NCI-H2107 treated with DMSO at 0.1 percent for 48 hours (cell line): ENCODE measurements around the gene SH3RF3.

Experiments
- DNase-seq: peaks from one replicate; lab custom pipeline; 2025; ENCODE audit not compliant: unreplicated experiment; lab: John Stamatoyannopoulos, UW

The SH3RF3 gene

DNA sequence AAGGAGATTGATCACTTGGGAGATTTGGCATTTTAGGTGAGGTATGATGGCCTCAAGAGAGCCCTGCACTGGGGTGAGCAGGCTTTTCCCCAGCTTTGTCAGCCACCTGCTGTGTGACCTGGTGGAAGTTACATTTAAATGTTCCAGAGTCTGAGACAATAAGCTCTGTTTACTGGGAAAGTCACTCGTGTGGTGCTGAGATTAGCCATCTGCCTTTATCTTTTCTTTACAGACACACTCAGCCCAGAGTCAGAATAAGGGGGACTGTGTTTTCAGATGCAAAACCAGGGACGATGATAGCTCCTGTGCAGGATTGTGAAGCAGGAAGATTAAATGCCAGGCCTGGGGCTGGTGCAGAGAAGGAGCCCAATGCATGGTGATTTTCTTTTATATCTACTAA, 47.9 kb downstream of the SH3RF3 start:
- no peak for DNase-seq

DNA sequence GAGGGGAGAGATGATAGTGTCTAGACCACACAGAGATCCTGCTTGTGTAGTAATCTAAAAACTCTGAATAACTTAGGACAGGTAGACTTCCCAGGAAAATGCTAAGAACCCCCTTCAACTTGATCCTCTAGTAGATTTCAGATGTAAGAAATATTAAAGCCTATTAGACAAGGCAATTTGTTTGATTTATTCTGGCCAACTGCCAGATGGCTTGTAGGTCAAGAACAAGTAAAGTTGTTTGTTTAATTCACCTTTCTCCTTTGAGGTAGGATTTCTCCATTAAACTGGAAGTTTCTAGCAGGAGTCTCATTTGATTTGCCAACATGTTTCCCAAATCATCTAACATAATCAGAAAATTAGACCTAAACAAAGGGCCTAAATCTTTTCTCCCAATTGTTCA, 48.6 kb downstream of the SH3RF3 start:
- no peak for DNase-seq

DNA sequence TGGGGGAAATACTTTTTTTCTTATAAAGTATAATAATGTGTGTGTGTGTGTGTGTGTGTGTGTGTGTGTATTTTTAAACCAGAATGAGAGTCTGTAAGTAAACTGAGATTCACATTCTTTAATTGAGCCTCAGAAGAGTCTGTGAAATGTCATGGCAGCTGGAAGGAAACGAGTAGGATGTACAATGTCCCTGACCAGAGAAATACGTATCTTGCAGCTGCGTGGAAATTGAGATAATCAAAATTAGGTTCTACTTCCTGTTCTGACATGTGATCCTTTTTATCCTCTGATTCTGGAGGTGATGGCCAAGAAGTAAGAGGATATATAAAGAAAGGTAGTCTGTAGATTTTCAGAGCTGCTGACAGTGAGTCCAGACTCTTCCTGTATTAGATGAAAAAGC, 50.0 kb downstream of the SH3RF3 start:
- DNase-seq = no peak

DNA sequence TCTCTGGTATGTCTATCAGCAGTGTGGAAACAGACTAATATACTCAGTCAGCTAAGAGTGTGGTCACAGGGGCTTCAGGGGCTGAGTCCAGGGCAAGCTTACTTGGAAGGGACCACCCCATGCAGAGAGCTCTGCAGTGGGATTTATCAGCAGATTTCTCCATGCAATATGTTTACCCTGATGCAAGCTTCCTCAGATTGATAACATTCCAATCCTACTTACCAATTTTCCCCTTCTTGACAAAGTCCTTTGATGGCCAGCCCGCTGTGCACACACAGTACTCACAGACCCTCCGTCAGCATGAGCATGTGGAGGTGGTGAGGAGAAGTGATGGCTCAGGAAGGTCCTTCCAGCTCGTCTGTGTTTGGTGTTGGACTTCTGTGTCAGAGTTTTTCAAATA, 51.8 kb downstream of the SH3RF3 start:
- DNase-seq = no peak

DNA sequence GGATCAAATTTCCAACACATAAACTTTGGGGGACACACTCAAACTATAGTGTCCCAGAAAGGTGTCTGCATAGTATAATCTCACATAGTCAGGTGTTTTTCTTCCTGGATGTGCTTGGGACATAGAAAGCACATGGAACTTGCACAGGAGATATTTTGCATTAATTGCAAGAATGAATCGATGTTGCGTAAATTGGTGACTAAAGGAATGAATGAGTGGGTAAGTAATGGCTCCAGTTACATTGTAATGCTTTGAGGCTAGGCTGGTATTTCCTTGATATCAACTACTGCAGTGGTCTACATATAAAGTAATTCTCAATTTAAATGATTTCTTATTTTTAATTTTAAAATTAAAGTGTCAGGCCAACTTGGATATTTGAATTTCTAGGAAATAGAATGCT, 53.4 kb downstream of the SH3RF3 start:
- DNase-seq = no peak

DNA sequence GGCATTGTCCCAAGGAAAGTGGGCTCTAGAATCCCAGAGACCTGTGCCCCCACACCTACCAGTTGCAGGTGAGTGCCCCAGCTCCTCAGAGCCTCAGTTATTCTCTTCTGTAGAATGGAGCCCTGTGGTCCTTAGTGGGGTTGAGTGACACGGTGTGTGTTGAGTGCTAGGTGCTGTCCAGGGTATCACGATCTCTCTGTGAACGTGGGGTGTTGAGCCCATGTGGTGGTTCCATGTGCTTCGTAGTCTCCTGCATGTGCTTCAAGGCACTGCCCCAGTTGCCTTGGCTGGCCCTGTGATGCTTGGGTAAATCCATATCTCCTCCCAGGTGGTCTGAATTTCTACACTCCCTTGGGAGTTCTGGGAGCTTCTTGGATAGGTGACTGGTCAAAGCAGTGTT, 54.9 kb downstream of the SH3RF3 start:
- DNase-seq = no peak

DNA sequence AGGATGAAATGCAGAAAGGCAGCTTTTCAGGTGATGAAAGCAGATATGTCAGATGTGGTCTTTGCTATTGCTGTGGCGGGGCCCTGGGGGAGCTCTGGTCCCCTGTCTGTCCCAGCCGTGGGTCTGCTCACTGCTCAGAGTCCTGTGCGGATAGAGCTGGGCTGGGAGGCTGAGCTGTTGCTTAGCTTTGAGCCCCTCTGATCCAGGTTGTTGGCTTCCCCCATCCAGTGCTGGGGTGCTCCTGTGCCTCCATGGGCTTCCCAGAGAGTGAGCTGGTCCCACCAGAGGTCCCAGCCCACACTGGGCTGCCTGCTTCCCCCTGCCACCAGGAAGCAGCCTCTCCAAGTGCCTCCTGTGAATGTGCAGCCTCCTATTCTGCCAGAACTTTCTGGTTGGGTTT, 55.4 kb downstream of the SH3RF3 start:
- DNase-seq = no peak

DNA sequence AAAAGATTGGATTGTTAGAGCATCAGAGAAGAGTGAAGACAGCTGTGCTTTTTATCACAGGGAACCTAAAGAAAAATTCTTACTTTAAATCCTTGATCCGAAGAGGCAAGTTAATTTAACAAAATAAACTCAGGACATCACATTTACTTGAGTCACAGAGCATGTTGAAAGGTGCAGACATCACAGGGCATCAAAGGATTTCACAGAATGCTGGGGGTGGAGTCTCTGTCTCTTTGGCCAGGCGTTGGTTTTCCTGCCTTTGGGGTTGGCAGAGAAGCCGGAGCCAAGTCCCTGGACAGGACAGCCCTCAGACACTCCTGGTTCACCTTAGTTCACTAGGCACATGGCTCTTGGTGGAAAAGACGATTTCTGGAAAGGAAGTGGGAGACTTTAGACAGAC, 56.3 kb downstream of the SH3RF3 start:
- DNase-seq = no peak

DNA sequence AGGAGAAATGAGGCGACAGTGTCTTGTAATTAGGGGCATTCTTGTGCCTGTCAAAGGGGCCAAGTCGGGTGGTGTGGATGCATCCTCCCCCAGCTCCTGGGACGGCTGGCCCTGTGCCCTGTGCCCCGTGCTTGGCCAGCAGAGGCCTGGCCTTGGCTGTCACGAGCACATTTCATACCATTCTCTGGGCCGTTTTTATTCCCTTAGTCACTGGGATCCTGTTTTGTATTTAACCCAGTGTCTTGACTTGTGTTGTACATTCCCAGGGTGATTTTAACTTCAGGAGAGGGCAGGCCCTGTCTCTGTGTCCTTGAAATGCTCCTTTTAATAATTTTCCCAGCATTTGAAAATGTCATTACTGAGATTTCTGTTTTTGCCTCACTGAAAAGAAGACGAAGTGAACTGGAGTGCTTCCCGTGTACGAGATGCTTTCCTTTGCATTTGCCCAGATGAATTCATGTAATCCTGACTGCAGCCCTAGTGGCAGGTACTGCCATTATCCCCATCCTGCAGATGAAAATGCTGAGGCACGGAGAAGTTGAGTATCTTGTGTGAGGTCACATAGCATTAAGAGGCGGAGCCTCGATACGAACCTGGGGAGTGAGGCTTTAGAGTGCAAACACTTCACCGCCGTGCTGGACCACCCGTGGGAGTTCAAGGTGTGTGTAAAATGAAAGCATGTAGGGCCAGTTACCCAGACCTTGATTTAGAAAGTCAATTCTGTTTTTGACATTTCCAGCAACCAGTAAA, 57.0 kb downstream of the SH3RF3 start:
- no peak for DNase-seq

DNA sequence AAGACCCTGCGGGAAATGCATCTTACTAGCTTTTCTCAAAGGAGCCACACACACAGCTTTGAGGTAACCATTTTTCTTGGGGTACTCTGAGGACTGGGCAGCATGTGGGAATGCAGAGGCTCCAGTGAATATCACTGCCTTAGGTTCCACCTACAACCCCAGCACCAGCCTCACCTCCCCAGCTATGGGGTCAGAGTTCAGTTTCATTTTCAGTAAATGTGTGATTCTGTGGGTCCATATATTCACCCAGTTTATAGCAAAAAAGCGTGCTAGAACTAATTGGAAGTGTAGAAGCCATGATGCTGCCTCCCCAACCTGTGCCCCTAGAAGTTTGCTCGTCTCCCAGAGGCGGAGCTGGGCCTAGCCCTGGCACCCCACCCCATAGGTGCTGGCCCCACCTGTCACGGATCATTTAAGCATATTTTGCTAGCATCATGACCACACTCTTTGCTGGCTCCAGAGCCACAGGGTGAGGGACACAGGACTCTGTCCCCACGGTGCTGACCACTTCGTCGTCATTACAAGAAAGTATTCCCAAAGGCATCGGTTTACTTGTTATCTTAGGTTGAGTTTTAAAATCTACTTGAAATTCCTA, 57.7 kb downstream of the SH3RF3 start:
- DNase-seq = no peak

DNA sequence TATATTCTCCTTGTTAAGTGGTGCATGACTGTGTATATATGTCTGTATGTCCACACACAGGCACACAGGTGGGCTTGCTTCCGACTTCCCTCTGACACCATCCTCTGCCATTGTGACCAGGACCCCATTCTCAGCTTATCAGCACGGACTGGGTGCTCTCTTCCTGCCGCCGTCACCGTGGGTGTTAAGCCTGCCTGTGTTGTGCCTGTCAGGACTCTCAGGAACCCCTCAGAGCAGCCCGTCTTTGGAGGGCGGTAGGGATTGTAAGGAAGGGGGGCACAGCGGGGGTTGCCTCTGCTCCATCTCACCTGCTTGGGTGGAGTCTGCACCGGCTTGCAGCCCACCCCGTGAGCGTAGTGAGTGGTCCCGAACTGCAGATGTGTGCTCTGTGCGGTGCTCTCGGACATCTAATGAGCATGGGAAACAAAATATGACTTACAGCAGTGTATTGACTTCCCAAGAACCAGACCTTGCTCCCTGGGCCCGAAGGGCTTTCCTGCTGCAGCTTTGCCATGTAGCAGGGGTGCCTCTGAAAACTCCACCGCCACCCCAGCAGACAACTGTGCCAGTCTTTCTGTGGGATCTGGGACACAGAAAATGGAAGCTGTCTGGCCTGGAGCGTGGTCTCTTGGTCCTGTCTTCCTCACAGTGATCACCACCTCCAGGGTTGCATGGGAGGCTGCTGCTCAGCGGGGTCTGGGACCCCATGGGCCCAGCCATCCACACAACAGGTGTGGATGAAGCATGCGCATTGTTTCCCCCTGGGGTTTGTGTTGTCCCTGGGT, 58.9 kb downstream of the SH3RF3 start:
- DNase-seq = no peak

DNA sequence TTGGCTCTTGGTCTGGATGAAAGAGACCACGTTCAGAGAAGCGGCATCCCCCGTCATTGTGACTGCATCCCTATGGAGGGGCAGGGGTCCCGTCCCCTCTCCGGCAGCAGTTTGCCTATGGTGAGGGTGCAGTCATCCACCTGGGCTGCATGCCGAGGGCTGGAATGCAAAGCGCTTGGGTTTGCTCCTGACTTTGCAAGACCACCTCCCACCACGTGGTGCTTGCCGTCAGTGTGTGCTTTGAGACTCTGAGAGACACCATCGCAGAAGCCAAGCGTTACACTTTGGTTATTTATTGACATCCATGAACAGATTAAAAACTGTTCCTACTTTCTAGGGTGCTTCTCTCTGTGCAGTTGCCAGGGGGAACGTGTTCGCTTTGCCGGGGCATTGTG, 59.5 kb downstream of the SH3RF3 start:
- no peak for DNase-seq

DNA sequence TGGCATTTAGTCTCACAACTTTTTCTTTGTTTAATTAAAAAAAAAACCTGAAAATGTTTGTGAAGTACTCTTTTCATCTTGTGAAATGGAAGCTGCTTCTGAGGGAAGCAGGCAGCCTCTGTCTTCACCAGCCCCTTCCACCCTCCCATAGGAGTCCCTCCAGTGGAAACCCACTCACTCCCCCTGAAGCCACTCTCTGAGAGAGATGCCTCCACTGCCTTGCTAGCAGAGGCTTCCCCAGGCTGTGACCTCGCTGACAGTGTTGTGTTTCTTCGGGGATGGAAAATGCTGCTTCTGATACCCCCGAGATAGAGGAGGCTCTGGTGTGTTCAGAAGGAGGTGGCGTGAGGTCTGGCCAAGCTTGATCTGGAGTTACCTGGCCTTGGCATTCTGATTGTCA, 59.9 kb downstream of the SH3RF3 start:
- no peak for DNase-seq

DNA sequence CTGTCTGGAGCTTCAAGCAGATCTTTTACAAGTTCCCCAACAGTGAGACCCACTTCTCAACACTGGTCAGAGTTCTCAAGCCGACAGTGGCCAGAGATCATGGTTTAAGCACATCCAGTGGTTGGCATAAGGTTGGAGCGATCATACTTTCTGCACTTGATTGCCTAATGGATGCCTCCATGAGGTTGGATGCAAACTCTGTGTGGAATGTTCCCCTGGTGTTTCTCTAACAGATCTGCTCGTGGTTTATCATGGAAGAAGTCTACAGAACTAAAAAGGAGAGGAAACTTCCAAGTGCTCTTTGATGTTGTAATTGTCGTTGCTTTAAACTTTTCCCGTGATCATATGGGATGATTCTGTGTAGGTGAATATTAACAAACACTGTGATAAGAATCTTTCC, 60.7 kb downstream of the SH3RF3 start:
- DNase-seq = no peak

DNA sequence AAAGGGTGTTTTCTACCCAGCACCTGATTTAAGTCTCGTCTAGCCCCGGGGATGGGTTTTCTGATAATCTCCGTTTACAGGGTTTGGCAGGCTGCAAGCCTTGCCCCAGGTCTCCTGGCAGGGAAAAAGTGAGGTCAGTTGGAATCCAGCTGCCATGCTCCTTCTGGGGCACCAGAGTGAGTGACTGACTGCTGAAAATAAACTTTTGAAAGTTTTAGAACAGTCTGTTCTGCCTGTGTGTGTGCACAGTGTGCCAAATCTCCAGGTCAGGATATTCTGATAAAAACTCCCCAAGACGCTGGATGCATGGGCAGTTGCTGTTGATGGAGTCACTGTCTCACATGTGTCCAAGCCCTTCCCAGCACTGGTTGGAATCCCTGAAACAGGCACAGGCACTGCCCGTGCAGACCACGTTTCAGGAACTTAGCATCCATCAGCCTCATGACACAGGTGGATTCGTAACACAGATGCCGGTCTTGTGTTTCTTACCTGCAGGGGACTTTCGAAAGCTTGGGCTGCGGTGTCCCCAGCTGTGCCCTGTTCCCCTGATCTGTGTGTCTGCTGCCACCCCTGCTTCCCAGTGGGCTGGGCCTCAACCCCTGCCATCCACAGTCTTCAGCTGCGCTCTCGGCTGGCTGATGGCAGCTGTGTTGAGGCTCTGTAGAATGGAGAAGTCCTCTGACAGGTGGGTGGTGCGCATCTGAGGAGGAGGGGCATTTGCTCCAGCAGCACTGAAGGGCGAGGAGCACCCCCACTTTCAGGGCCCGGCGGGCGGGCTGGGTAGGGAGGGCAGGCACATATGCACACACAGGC, 65.0 kb downstream of the SH3RF3 start:
- no peak for DNase-seq

DNA sequence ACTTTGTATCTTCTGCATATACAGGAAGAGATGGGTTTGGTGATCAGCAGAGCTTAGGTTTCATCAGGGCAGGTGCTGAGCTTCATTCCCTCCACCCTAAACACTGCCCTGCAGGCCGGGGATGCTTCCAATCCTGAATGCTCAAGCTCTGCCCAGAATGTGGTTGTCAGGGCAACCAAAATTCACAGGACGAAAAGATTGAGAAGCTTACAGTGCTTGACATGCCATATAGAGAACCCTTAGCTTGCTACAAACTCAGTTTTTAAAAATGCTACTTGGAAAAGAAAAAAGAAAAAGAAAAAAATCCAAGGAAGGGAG, 65.6 kb downstream of the SH3RF3 start:
- no peak for DNase-seq

DNA sequence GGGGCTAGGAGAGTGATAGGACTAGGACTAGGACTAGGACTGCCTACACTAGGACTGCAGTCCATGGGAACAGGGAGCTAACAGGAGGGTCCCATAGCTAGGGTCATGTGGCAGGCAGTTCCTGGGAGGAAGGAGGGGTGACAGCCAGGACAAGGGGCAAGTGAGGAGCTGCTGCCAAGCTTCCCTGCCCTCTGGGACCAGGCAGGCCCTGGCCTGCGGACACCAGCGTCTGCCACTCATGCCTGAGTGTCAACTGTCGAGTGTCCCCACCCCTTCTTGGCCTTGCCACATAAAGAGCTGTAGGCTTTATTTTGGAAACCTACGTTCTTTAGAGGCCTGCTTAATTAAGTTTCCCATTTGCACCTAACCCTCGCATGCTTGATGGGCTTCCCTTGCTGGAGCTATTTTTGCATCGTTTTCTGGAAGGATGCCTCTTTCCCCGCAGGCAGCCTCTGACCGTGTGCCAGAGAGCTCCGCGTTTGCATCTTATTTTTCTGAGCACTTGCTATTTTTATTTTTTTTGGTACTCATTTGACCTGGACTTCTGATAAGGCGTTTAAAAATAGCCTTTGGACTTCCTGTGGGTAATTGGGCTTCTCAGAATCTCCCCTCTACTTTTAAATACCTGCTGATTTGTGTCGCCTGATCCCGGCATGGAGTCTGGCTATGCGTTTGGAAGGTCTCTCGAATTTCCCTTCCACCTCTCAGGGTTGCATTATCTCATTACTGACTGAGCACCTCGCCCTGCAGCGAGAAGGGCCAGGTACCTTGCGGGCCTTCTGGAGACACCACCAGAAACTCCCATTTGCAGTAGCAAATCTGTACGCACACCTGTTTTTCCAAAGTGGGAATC, 66.4 kb downstream of the SH3RF3 start:
- no peak for DNase-seq

DNA sequence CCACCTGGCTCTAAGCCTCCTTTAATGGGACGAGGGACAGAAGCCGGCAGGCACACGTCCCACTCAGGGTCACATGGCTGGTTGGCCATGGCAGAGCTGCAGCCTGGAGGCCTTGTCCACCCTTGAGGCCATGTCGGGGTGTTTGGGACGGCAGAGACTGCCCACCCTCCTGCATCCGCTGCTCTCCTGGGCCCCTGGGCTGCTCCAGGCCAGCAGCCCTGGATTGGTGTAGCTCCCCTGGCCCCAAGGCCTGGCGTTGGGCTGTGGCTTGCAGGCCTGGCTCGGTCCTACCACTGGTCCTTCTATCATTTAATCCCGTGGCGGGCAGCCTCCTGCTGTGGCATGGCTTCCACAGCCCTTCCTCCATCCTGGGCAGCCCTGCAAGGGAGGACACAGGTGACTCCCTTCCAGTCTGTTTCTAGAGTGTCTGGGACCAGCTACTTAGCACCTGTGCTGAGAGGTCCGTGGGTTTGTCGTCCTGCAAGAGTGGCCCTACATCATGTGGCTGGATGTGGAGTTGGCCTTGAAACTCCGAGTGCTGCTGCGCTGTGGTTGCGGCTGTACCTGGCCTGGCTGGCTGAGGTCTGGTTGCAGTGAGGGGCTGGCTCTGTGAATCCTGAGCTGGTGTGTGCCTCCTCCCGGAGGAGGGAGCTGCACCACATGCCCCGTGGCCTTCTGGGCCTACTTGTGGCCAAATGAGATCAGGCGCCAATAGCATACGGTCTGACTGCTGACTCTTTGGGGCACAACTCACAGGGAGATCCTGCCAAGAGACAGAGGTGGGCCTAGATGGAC, 67.3 kb downstream of the SH3RF3 start:
- no peak for DNase-seq

DNA sequence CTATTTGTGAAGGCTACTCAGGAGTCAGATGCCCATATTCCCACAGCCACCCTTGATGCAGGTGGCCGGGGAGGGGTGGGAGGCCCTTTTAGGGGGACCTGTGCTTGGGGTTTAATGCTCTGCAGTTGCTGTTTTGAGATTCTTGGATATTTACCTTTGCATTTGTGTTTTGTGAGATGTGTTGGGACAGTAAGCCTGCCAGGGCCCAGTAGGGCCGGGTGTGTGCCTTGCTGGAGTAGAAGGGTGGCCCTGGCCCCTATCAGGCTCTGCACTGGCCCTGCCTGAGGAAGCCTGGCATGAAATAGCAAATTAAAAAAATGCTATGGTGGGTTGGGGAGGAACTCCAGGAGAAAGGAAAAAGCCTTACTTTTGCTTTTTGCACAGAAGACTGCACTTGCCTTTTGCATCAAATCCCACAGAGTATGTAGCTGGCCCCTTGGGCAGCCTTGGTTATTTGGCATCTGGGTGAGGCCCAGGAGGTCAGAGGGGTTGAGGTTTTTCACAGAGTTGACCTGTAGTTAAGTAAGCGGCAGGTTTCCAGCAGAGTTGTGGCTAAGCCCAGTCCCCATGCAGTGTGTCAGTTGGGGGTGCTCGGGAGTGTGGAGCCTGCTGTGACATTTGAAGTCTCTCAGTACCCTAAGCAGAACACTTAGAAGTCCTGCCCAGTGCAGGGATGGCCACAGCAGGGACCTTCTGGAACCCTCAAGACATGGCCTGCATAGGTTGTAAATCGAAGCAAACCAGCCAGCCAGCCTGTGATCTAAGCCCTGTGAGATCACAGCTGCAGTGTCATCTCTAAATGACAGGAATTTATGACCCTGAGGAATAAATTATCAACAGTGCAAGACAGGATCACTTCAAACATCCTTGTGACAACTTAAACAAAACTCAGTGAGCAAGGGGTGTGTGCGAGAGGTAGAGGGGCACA, 68.8 kb downstream of the SH3RF3 start:
- no peak for DNase-seq
